ENCODE data around the gene ARHGEF18.

ARHGEF18 gene

GRCh38 chr19:7370546-7370945 lies 21.8 kb downstream of the ARHGEF18 start:
- Histone ChIP-seq H3K4ac (ENCODE audit: low read depth, low read length) (no peak overlapping the region), H2AK5ac (ENCODE audit: low read length) (no peak overlapping the region), H3K4me3 (ENCODE audit: low read length) (no peak overlapping the region), H3K9ac (ENCODE audit: low read length) (no peak overlapping the region), H3K18ac (ENCODE audit: low read length) (no peak overlapping the region), H2BK5ac (ENCODE audit: low read length) (no peak overlapping the region), H3K4me2 (ENCODE audit: low read length) (no peak overlapping the region), H3K36me3 (ENCODE audit: control insufficient read depth, insufficient read depth, low read length) (no peaks in the 10 kb centered on the region), H3K27ac (ENCODE audit: low read depth, low read length) (no peak overlapping the region), H3K23ac (ENCODE audit: low read length) (no peak overlapping the region), H3K4me1 (ENCODE audit: control insufficient read depth, low read depth, low read length) (no peaks in the 10 kb centered on the region), H3K27me3 (ENCODE audit: insufficient read depth, low read length, poor library complexity) (no peaks in the 10 kb centered on the region), H4K5ac (ENCODE audit: low read length) (no peak overlapping the region), H2BK120ac (ENCODE audit: low read depth, low read length) (no peak overlapping the region), H2BK15ac (replicated peaks; ENCODE audit: low read depth) (no peak overlapping the region), H4K8ac (ENCODE audit: low read depth, low read length) (no peak overlapping the region), H3K56ac (ENCODE audit: low read length) (no peak overlapping the region), H3K79me2 (ENCODE audit: control insufficient read depth, insufficient read depth, low read length) (no peaks in the 10 kb centered on the region), H3K79me1 (ENCODE audit: low read length) (no peaks in the 10 kb centered on the region)
- DNase-seq: no peak
- no CpG with 5 or more reads among the region's 10 CpGs for WGBS (ENCODE audit: extremely low coverage, insufficient coverage, low lambda C conversion rate)

GRCh38 chr19:7371001-7371400 lies 22.3 kb downstream of the ARHGEF18 start:
- H3K79me1 ChIP-seq (ENCODE audit: low read length): no peaks in the 10 kb centered on the region
- H2BK120ac ChIP-seq (ENCODE audit: low read depth, low read length): no peak overlapping the region
- WGBS (ENCODE audit: extremely low coverage, insufficient coverage, low lambda C conversion rate): no CpG with 5 or more reads among the region's 3 CpGs
- H3K27ac ChIP-seq (ENCODE audit: low read depth, low read length): no peak overlapping the region
- no peak overlapping the region for H3K18ac ChIP-seq (ENCODE audit: low read length)
- no peak overlapping the region for H3K4me2 ChIP-seq (ENCODE audit: low read length)
- H3K27me3 ChIP-seq (ENCODE audit: insufficient read depth, low read length, poor library complexity): no peaks in the 10 kb centered on the region
- H3K9ac ChIP-seq (ENCODE audit: low read length): no peak overlapping the region
- H3K4me3 ChIP-seq (ENCODE audit: low read length): no peak overlapping the region
- no peaks in the 10 kb centered on the region for H3K36me3 ChIP-seq (ENCODE audit: control insufficient read depth, insufficient read depth, low read length)
- no peaks in the 10 kb centered on the region for H3K79me2 ChIP-seq (ENCODE audit: control insufficient read depth, insufficient read depth, low read length)
- H2BK15ac ChIP-seq (replicated peaks; ENCODE audit: low read depth): no peak overlapping the region
- no peak for DNase-seq
- H3K4me1 ChIP-seq (ENCODE audit: control insufficient read depth, low read depth, low read length): no peaks in the 10 kb centered on the region
- no peak overlapping the region for H2BK5ac ChIP-seq (ENCODE audit: low read length)
- H3K23ac ChIP-seq (ENCODE audit: low read length): no peak overlapping the region
- H4K5ac ChIP-seq (ENCODE audit: low read length): no peak overlapping the region
- H4K8ac ChIP-seq (ENCODE audit: low read depth, low read length): no peak overlapping the region
- no peak overlapping the region for H2AK5ac ChIP-seq (ENCODE audit: low read length)
- no peak overlapping the region for H3K4ac ChIP-seq (ENCODE audit: low read depth, low read length)
- no peak overlapping the region for H3K56ac ChIP-seq (ENCODE audit: low read length)

GRCh38 chr19:7372810-7373209 lies 24.1 kb downstream of the ARHGEF18 start:
- H3K4me3 ChIP-seq (ENCODE audit: low read length): no peak overlapping the region
- DNase-seq: no peak

GRCh38 chr19:7373862-7374261 lies 25.1 kb downstream of the ARHGEF18 start:
- H3K9ac ChIP-seq (ENCODE audit: low read length): no peak overlapping the region
- no CpG with 5 or more reads among the region's 6 CpGs for WGBS (ENCODE audit: extremely low coverage, insufficient coverage, low lambda C conversion rate)
- no peaks in the 10 kb centered on the region for H3K36me3 ChIP-seq (ENCODE audit: control insufficient read depth, insufficient read depth, low read length)

More at GRCh38 chr19:7372810-7373209, 24.1 kb downstream of the ARHGEF18 start:
- Histone ChIP-seq H3K9ac (ENCODE audit: low read length) (no peak overlapping the region), H3K4ac (ENCODE audit: low read depth, low read length) (no peak overlapping the region), H2BK15ac (replicated peaks; ENCODE audit: low read depth) (no peak overlapping the region), H3K4me1 (ENCODE audit: control insufficient read depth, low read depth, low read length) (no peaks in the 10 kb centered on the region), H3K79me1 (ENCODE audit: low read length) (no peaks in the 10 kb centered on the region), H3K79me2 (ENCODE audit: control insufficient read depth, insufficient read depth, low read length) (no peaks in the 10 kb centered on the region), H3K27ac (ENCODE audit: low read depth, low read length) (no peak overlapping the region), H3K27me3 (ENCODE audit: insufficient read depth, low read length, poor library complexity) (no peaks in the 10 kb centered on the region), H3K36me3 (ENCODE audit: control insufficient read depth, insufficient read depth, low read length) (no peaks in the 10 kb centered on the region), H3K18ac (ENCODE audit: low read length) (no peak overlapping the region), H3K56ac (ENCODE audit: low read length) (no peak overlapping the region), H2BK120ac (ENCODE audit: low read depth, low read length) (no peak overlapping the region), H3K23ac (ENCODE audit: low read length) (no peak overlapping the region), H4K8ac (ENCODE audit: low read depth, low read length) (no peak overlapping the region), H2AK5ac (ENCODE audit: low read length) (no peak overlapping the region), H4K5ac (ENCODE audit: low read length) (no peak overlapping the region), H2BK5ac (ENCODE audit: low read length) (no peak overlapping the region), H3K4me2 (ENCODE audit: low read length) (no peak overlapping the region)
- WGBS (ENCODE audit: extremely low coverage, insufficient coverage, low lambda C conversion rate): no CpG with 5 or more reads among the region's 11 CpGs

GRCh38 chr19:7376151-7376852 lies 27.6 kb downstream of the ARHGEF18 start:
- DNase-seq: peak; percentile 93
- no peak overlapping the region for H3K18ac ChIP-seq (ENCODE audit: low read length)
- H3K4me2 ChIP-seq (ENCODE audit: low read length): no peak overlapping the region
- no peaks in the 10 kb centered on the region for H3K27me3 ChIP-seq (ENCODE audit: insufficient read depth, low read length, poor library complexity)
- no peak overlapping the region for H3K4ac ChIP-seq (ENCODE audit: low read depth, low read length)
- no peaks in the 10 kb centered on the region for H3K79me2 ChIP-seq (ENCODE audit: control insufficient read depth, insufficient read depth, low read length)
- no peak overlapping the region for H2AK5ac ChIP-seq (ENCODE audit: low read length)
- WGBS (ENCODE audit: extremely low coverage, insufficient coverage, low lambda C conversion rate): no CpG with 5 or more reads among the region's 6 CpGs
- no peak overlapping the region for H3K4me3 ChIP-seq (ENCODE audit: low read length)
- H4K5ac ChIP-seq (ENCODE audit: low read length): no peak overlapping the region
- no peak overlapping the region for H3K9ac ChIP-seq (ENCODE audit: low read length)
- H2BK120ac ChIP-seq (ENCODE audit: low read depth, low read length): no peak overlapping the region
- H3K79me1 ChIP-seq (ENCODE audit: low read length): no peaks in the 10 kb centered on the region
- no peak overlapping the region for H3K23ac ChIP-seq (ENCODE audit: low read length)
- H3K4me1 ChIP-seq (ENCODE audit: control insufficient read depth, low read depth, low read length): no peaks in the 10 kb centered on the region
- H4K8ac ChIP-seq (ENCODE audit: low read depth, low read length): no peak overlapping the region
- no peak overlapping the region for H2BK5ac ChIP-seq (ENCODE audit: low read length)
- H3K36me3 ChIP-seq (ENCODE audit: control insufficient read depth, insufficient read depth, low read length): no peaks in the 10 kb centered on the region
- no peak overlapping the region for H3K56ac ChIP-seq (ENCODE audit: low read length)
- H3K27ac ChIP-seq (ENCODE audit: low read depth, low read length): peak overlapping the region; percentile 27
- H2BK15ac ChIP-seq (replicated peaks; ENCODE audit: low read depth): no peak overlapping the region

More at GRCh38 chr19:7373862-7374261, 25.1 kb downstream of the ARHGEF18 start:
- no peaks in the 10 kb centered on the region for H3K79me2 ChIP-seq (ENCODE audit: control insufficient read depth, insufficient read depth, low read length)
- H2BK5ac ChIP-seq (ENCODE audit: low read length): no peak overlapping the region
- H2BK120ac ChIP-seq (ENCODE audit: low read depth, low read length): no peak overlapping the region
- H3K4me2 ChIP-seq (ENCODE audit: low read length): no peak overlapping the region
- peak; percentile 58 for DNase-seq
- H2BK15ac ChIP-seq (replicated peaks; ENCODE audit: low read depth): no peak overlapping the region
- H3K18ac ChIP-seq (ENCODE audit: low read length): no peak overlapping the region
- no peak overlapping the region for H3K56ac ChIP-seq (ENCODE audit: low read length)
- H2AK5ac ChIP-seq (ENCODE audit: low read length): no peak overlapping the region
- no peaks in the 10 kb centered on the region for H3K79me1 ChIP-seq (ENCODE audit: low read length)
- no peak overlapping the region for H3K27ac ChIP-seq (ENCODE audit: low read depth, low read length)
- no peak overlapping the region for H3K4ac ChIP-seq (ENCODE audit: low read depth, low read length)
- no peak overlapping the region for H4K8ac ChIP-seq (ENCODE audit: low read depth, low read length)
- H3K23ac ChIP-seq (ENCODE audit: low read length): no peak overlapping the region
- H4K5ac ChIP-seq (ENCODE audit: low read length): no peak overlapping the region
- H3K27me3 ChIP-seq (ENCODE audit: insufficient read depth, low read length, poor library complexity): no peaks in the 10 kb centered on the region
- H3K4me1 ChIP-seq (ENCODE audit: control insufficient read depth, low read depth, low read length): no peaks in the 10 kb centered on the region
- H3K4me3 ChIP-seq (ENCODE audit: low read length): no peak overlapping the region

- Histone ChIP-seq H4K5ac (ENCODE audit: low read length) (no peak overlapping the region), H3K18ac (ENCODE audit: low read length) (no peak overlapping the region), H3K79me1 (ENCODE audit: low read length) (no peaks in the 10 kb centered on the region), H2BK120ac (ENCODE audit: low read depth, low read length) (no peak overlapping the region), H3K4me2 (ENCODE audit: low read length) (no peak overlapping the region), H3K27me3 (ENCODE audit: insufficient read depth, low read length, poor library complexity) (no peaks in the 10 kb centered on the region), H3K4me3 (ENCODE audit: low read length) (no peak overlapping the region), H2BK5ac (ENCODE audit: low read length) (no peak overlapping the region), H3K4me1 (ENCODE audit: control insufficient read depth, low read depth, low read length) (no peaks in the 10 kb centered on the region), H3K27ac (ENCODE audit: low read depth, low read length) (no peak overlapping the region), H2BK15ac (replicated peaks; ENCODE audit: low read depth) (no peak overlapping the region), H3K4ac (ENCODE audit: low read depth, low read length) (no peak overlapping the region), H2AK5ac (ENCODE audit: low read length) (no peak overlapping the region), H4K8ac (ENCODE audit: low read depth, low read length) (no peak overlapping the region), H3K56ac (ENCODE audit: low read length) (no peak overlapping the region), H3K23ac (ENCODE audit: low read length) (no peak overlapping the region), H3K79me2 (ENCODE audit: control insufficient read depth, insufficient read depth, low read length) (no peaks in the 10 kb centered on the region), H3K36me3 (ENCODE audit: control insufficient read depth, insufficient read depth, low read length) (no peaks in the 10 kb centered on the region), H3K9ac (ENCODE audit: low read length) (no peak overlapping the region)
- no CpG with 5 or more reads among the region's 7 CpGs for WGBS (ENCODE audit: extremely low coverage, insufficient coverage, low lambda C conversion rate)
- no peak for DNase-seq
Observed at GRCh38 chr19:7377196-7377595, 28.5 kb downstream of the ARHGEF18 start.
